ENCODE measurements around the gene C1orf226.

DNA sequence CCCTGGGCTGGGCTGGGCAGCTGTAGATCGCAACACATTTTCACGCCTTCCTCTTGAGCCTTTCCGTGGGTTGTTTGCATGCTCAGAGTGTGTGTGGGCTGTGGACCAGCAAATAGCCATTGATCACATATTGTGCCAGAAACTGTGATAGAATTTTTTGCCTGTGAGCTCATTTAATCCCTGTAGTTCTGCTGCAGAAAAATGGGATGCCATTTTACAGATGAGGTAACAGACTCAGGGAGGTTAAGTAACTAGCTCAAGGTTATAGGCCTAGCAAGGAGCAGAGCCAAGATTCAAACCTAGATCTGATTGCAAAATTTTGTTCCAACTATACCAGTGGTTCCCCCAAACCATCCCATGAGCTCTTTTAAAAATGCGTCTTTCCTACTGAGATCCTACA lies 15.4 kb upstream of the C1orf226 start:
- TF ChIP-seq CTCF (IDR thresholded peaks at IDR 0.05) (no peak), POLR2A (IDR thresholded peaks at IDR 0.05) (no peak)
